ENCODE results near the gene DLAT.
"Not testable (repeated sequence)": the region's sequence is repeated elsewhere in the genome, so short reads cannot be mapped to it uniquely, and the experiment has no call there.

GRCh38 chr11:111996669-111997068 lies 28.5 kb upstream of the DLAT start:
- TF ChIP-seq, protein P1, sequence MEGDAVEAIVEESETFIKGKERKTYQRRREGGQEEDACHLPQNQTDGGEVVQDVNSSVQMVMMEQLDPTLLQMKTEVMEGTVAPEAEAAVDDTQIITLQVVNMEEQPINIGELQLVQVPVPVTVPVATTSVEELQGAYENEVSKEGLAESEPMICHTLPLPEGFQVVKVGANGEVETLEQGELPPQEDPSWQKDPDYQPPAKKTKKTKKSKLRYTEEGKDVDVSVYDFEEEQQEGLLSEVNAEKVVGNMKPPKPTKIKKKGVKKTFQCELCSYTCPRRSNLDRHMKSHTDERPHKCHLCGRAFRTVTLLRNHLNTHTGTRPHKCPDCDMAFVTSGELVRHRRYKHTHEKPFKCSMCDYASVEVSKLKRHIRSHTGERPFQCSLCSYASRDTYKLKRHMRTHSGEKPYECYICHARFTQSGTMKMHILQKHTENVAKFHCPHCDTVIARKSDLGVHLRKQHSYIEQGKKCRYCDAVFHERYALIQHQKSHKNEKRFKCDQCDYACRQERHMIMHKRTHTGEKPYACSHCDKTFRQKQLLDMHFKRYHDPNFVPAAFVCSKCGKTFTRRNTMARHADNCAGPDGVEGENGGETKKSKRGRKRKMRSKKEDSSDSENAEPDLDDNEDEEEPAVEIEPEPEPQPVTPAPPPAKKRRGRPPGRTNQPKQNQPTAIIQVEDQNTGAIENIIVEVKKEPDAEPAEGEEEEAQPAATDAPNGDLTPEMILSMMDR (IDR thresholded peaks at IDR 0.05), result peak in 2 of 4 experiments; percentile 18 to 32
- TF ChIP-seq POLR2A (IDR thresholded peaks at IDR 0.05), result not testable (repeated sequence)
